GM12873 (cell line): ENCODE data around the gene BTBD9.

Experiments
- TF ChIP-seq, protein P1 (sequence below): IDR thresholded peaks from 2 replicates; pipeline ENCODE4 v1.5.1; 2012; ENCODE audit warnings: low read depth, mild to moderate bottlenecking, moderate library complexity, low read length, control low read depth; ENCODE audit not compliant: insufficient read depth; ENCODE audit errors: missing control alignments

BTBD9 gene

GRCh38 chr6:38393986-38394385 lies 245.7 kb downstream of the BTBD9 start:
- TF ChIP-seq, protein P1, sequence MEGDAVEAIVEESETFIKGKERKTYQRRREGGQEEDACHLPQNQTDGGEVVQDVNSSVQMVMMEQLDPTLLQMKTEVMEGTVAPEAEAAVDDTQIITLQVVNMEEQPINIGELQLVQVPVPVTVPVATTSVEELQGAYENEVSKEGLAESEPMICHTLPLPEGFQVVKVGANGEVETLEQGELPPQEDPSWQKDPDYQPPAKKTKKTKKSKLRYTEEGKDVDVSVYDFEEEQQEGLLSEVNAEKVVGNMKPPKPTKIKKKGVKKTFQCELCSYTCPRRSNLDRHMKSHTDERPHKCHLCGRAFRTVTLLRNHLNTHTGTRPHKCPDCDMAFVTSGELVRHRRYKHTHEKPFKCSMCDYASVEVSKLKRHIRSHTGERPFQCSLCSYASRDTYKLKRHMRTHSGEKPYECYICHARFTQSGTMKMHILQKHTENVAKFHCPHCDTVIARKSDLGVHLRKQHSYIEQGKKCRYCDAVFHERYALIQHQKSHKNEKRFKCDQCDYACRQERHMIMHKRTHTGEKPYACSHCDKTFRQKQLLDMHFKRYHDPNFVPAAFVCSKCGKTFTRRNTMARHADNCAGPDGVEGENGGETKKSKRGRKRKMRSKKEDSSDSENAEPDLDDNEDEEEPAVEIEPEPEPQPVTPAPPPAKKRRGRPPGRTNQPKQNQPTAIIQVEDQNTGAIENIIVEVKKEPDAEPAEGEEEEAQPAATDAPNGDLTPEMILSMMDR = no peak

GRCh38 chr6:38391626-38392579 lies 247.8 kb downstream of the BTBD9 start:
- TF ChIP-seq, protein P1 = no peak

GRCh38 chr6:38391206-38391605 lies 248.5 kb downstream of the BTBD9 start:
- TF ChIP-seq, protein P1 = no peak

- TF ChIP-seq, protein P1 = no peak
Measured at GRCh38 chr6:38389875-38390274, 249.9 kb downstream of the BTBD9 start.

DNA sequence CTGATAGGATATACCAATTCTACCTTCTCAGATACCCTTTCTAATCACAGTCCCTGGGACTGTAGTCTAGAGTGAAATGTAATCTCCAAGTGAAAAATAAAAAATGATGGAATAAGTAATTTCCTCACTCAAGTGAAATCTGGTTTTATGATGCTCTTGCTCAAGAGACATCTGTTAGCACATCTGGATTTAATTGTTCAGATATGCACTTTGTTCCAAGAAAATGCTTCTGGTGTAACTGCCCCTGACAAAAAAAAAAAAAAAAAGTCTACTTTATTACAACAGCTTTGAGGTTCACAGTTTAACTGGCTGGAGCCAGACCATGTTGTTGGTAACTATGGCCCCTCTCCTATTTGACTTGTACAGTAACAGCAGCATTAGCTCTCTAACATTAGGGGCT lies 251.8 kb downstream of the BTBD9 start:
- TF ChIP-seq, protein P1 = no peak

DNA sequence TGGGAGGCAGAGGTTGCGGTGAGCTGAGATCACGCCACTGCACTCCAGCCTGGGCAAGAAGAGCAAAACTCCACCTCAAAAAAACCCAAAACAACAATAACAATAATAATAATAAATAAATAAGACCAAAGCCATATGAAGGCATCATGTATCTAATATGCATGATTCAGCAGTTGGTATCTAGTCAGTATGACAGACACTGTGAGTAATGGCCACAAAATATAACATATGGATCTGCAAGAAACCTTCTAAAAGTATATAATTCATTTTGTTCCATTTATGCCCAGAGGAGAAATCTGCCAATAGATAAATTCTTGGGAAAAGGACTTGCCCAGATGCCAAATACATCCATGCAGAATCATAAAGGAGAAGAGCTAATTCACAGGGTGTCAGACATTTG lies 252.3 kb downstream of the BTBD9 start:
- TF ChIP-seq, protein P1 = no peak

DNA sequence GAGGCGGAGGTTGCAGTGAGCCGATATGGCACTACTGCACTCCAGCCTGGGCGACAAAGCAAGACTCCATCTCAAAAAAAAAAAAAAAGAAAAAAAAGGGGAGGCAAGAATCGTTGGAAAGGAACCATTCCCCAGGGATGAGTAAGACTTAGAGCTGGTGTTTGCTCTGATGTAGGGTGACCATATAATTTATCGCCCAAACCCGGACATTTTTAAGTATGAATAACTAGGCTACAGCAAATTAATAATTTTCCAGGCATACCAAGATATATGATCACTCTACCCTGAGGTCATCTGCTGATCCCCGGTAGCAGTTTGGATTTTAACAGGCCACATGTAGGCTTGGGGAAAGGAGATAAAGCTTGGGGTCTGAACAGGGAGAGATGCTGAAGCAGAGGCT lies 260.9 kb downstream of the BTBD9 start:
- TF ChIP-seq, protein P1 = no peak
